Astrocyte (in vitro differentiated cells and primary cell): ENCODE data around the gene SUPT20H. TPM values are rescaled to one million over a fixed set of nuclear protein-coding genes. Genes with fewer than 3 reads are reported as not detected.

Source experiments
- DNase-seq: peaks from one replicate; pipeline ENCODE4 v3.0.0-alpha.2; 2010; ENCODE audit warnings: low read depth
- FAIRE-seq: peaks from 2 replicates; lab custom pipeline; 2011; peaks lifted over from hg19 to GRCh38; lab: Jason Lieb, UNC
- H2AFZ ChIP-seq: 2 replicates; pipeline ENCODE4 v1.6.0; 2012; ENCODE audit warnings: low read depth, low read length, inconsistent platforms
- H3K27ac ChIP-seq: 2 replicates; pipeline ENCODE4 v1.5.1; 2011; ENCODE audit warnings: low read depth, low read length, inconsistent platforms
- H3K27me3 ChIP-seq: 2 replicates; pipeline ENCODE4 v1.6.0; 2011; ENCODE audit warnings: low read length, inconsistent platforms; ENCODE audit not compliant: insufficient read depth
- H3K36me3 ChIP-seq: 2 replicates; pipeline ENCODE4 v1.5.1; 2011; ENCODE audit warnings: low read length, inconsistent platforms; ENCODE audit not compliant: insufficient read depth
- H3K4me1 ChIP-seq: 2 replicates; pipeline ENCODE4 v1.5.1; 2011; ENCODE audit warnings: low read length, inconsistent platforms; ENCODE audit not compliant: insufficient read depth
- H3K4me2 ChIP-seq: 2 replicates; pipeline ENCODE4 v1.6.0; 2012; ENCODE audit warnings: low read length, inconsistent platforms
- H3K4me3 ChIP-seq: 2 replicates; pipeline ENCODE4 v1.5.1; 2011; ENCODE audit warnings: low read depth, mild to moderate bottlenecking, low read length, inconsistent platforms; ENCODE audit not compliant: insufficient read depth
- H3K79me2 ChIP-seq: 2 replicates; pipeline ENCODE4 v1.6.0; 2012; ENCODE audit warnings: mild to moderate bottlenecking, low read length, inconsistent platforms; ENCODE audit not compliant: insufficient read depth
- H3K9ac ChIP-seq: 2 replicates; pipeline ENCODE4 v1.6.0; 2012; ENCODE audit warnings: mild to moderate bottlenecking, low read length, inconsistent platforms
- H3K9me3 ChIP-seq: 2 replicates; pipeline ENCODE4 v1.5.1; 2012; ENCODE audit warnings: low read depth, mild to moderate bottlenecking, low read length, inconsistent platforms; ENCODE audit not compliant: insufficient read depth
- H4K20me1 ChIP-seq: 2 replicates; pipeline ENCODE4 v1.6.0; 2012; ENCODE audit warnings: low read length, inconsistent platforms; ENCODE audit not compliant: insufficient read depth
- H3K27ac Mint-ChIP-seq: one replicate; pipeline ENCODE4 v1.8.0; 2021; ENCODE audit warnings: mild to moderate bottlenecking, mixed read lengths; ENCODE audit not compliant: unreplicated experiment
- H3K27me3 Mint-ChIP-seq: one replicate; pipeline ENCODE4 v1.8.0; 2021; ENCODE audit warnings: low read depth, mixed read lengths; ENCODE audit not compliant: unreplicated experiment
- H3K36me3 Mint-ChIP-seq: one replicate; pipeline ENCODE4 v1.8.0; 2021; ENCODE audit warnings: low read depth, mixed read lengths; ENCODE audit not compliant: unreplicated experiment
- H3K4me1 Mint-ChIP-seq: one replicate; pipeline ENCODE4 v1.8.0; 2021; ENCODE audit warnings: low read depth, mixed read lengths; ENCODE audit not compliant: unreplicated experiment
- H3K4me3 Mint-ChIP-seq: one replicate; pipeline ENCODE4 v1.8.0; 2021; ENCODE audit warnings: mild to moderate bottlenecking, moderate library complexity, mixed read lengths; ENCODE audit not compliant: unreplicated experiment
- H3K9me3 Mint-ChIP-seq: one replicate; pipeline ENCODE4 v1.8.0; 2021; ENCODE audit warnings: mild to moderate bottlenecking, mixed read lengths; ENCODE audit not compliant: unreplicated experiment
- CTCF ChIP-seq: IDR thresholded peaks from 2 replicates; pipeline ENCODE4 v1.5.1; 2011; ENCODE audit warnings: low read depth, mild to moderate bottlenecking, inconsistent platforms, low read length, moderate library complexity; ENCODE audit not compliant: insufficient read depth
- EZH2 ChIP-seq: IDR thresholded peaks from 2 replicates; pipeline ENCODE4 v1.6.1; 2012; ENCODE audit warnings: mild to moderate bottlenecking, low read length, inconsistent platforms; ENCODE audit not compliant: insufficient read depth
- total RNA-seq: library from RNA; stranded (reverse); gene quantifications from 2 replicates; pipeline ENCODE4 v1.2.1, GENCODE V29; 2021

The SUPT20H gene
- total RNA-seq, 1 donor from 2014 or later, result 87.7 TPM

GRCh38 chr13:37107868-37108267 lies 48.4 kb upstream of the SUPT20H start:
- Mint-ChIP-seq H3K4me3 (no peak overlapping the region), H3K27me3 (no peaks in the 10 kb centered on the region), H3K4me1 (peaks cover 10% of the 10 kb centered on the region), H3K27ac (no peak overlapping the region), H3K9me3 (no peaks in the 10 kb centered on the region), H3K36me3 (no peaks in the 10 kb centered on the region)
- Histone ChIP-seq H3K4me1 (no peaks in the 10 kb centered on the region), H3K4me3 (no peak overlapping the region), H2AFZ (no peak overlapping the region), H3K79me2 (no peaks in the 10 kb centered on the region), H4K20me1 (no peaks in the 10 kb centered on the region), H3K4me2 (no peak overlapping the region), H3K36me3 (no peaks in the 10 kb centered on the region), H3K9ac (no peak overlapping the region), H3K27ac (no peak overlapping the region), H3K9me3 (no peaks in the 10 kb centered on the region), H3K27me3 (no peaks in the 10 kb centered on the region)
- TF ChIP-seq CTCF (no peak), EZH2 (no peak)
- no peak for DNase-seq
- FAIRE-seq, result no peak

- Histone ChIP-seq H2AFZ (no peak overlapping the region), H3K9me3 (no peaks in the 10 kb centered on the region), H3K9ac (no peak overlapping the region), H3K4me3 (no peak overlapping the region), H4K20me1 (no peaks in the 10 kb centered on the region), H3K27ac (no peak overlapping the region), H3K79me2 (no peaks in the 10 kb centered on the region), H3K27me3 (no peaks in the 10 kb centered on the region), H3K4me2 (no peak overlapping the region), H3K4me1 (no peaks in the 10 kb centered on the region), H3K36me3 (no peaks in the 10 kb centered on the region)
- Mint-ChIP-seq H3K27me3 (no peaks in the 10 kb centered on the region), H3K4me3 (no peak overlapping the region), H3K4me1 (peaks cover 10% of the 10 kb centered on the region), H3K36me3 (no peaks in the 10 kb centered on the region), H3K9me3 (no peaks in the 10 kb centered on the region), H3K27ac (no peak overlapping the region)
- TF ChIP-seq CTCF, result no peak
- no peak for TF ChIP-seq EZH2
- DNase-seq (no peak), FAIRE-seq (no peak)
Measured at GRCh38 chr13:37107456-37107855, 48.0 kb upstream of the SUPT20H start.

- no peak overlapping the region for H2AFZ ChIP-seq
Measured at GRCh38 chr13:37106642-37107041, 47.2 kb upstream of the SUPT20H start.

More at GRCh38 chr13:37106642-37107041, 47.2 kb upstream of the SUPT20H start:
- H3K4me1 Mint-ChIP-seq, result peaks cover 10% of the 10 kb centered on the region
- no peaks in the 10 kb centered on the region for H3K36me3 ChIP-seq
- H4K20me1 ChIP-seq, result no peaks in the 10 kb centered on the region
- H3K4me3 ChIP-seq, result no peak overlapping the region
- TF ChIP-seq CTCF (no peak), EZH2 (no peak)
- no peaks in the 10 kb centered on the region for H3K4me1 ChIP-seq
- no peak overlapping the region for H3K27ac Mint-ChIP-seq
- no peak overlapping the region for H3K27ac ChIP-seq
- H3K9me3 Mint-ChIP-seq, result no peaks in the 10 kb centered on the region
- DNase-seq, result no peak
- no peaks in the 10 kb centered on the region for H3K36me3 Mint-ChIP-seq
- H3K27me3 Mint-ChIP-seq, result no peaks in the 10 kb centered on the region
- H3K27me3 ChIP-seq, result no peaks in the 10 kb centered on the region
- no peak overlapping the region for H3K9ac ChIP-seq
- no peaks in the 10 kb centered on the region for H3K79me2 ChIP-seq
- no peaks in the 10 kb centered on the region for H3K9me3 ChIP-seq
- no peak for FAIRE-seq
- H3K4me3 Mint-ChIP-seq, result no peak overlapping the region
- H3K4me2 ChIP-seq, result no peak overlapping the region
